ENCODE data around the gene ZP2.

DNA sequence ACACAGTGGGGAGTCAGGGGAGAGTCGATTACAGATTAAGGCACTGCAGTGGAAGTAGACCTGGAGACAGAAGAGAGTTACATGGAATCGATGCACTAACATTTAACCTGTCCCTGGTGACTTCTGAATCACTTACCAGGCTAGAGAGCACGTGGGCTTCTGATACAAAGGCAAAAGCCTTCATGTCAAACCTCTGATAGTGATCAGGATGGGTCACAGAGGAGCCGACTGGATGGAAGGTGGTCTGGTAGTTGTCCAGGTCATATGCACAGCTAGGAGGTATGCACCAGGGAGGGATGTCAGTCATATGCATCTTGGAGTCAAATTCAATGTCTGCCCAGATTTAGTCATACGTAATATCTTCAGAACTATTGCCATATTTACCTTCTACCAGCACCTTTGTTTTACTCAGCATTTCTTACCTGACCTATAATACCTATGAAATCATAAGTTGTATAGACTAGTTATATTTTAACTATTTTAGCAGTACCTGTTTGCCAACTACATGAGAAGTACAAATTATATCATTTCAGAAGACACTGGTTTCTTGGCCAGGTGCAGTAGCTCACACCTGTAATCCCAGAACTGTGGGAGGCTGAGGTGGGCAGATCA lies 11.7 kb downstream of the ZP2 start:
- TF ChIP-seq, protein P1, sequence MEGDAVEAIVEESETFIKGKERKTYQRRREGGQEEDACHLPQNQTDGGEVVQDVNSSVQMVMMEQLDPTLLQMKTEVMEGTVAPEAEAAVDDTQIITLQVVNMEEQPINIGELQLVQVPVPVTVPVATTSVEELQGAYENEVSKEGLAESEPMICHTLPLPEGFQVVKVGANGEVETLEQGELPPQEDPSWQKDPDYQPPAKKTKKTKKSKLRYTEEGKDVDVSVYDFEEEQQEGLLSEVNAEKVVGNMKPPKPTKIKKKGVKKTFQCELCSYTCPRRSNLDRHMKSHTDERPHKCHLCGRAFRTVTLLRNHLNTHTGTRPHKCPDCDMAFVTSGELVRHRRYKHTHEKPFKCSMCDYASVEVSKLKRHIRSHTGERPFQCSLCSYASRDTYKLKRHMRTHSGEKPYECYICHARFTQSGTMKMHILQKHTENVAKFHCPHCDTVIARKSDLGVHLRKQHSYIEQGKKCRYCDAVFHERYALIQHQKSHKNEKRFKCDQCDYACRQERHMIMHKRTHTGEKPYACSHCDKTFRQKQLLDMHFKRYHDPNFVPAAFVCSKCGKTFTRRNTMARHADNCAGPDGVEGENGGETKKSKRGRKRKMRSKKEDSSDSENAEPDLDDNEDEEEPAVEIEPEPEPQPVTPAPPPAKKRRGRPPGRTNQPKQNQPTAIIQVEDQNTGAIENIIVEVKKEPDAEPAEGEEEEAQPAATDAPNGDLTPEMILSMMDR (IDR thresholded peaks at IDR 0.05 in 2 of 3, conservative IDR thresholded peaks at IDR 0.05 in 1 of 3; ENCODE audit: borderline replicate concordance in 1 of 3, insufficient read depth in 1 of 3, low read depth in 2 of 3, low read length in 2 of 3) = no peak
- TF ChIP-seq POLR2A (IDR thresholded peaks at IDR 0.05; ENCODE audit: borderline replicate concordance, extremely low read depth, insufficient read depth, insufficient read length) (no peak), TCF7L2 (IDR thresholded peaks at IDR 0.05; ENCODE audit: borderline replicate concordance, extremely low read depth, insufficient read depth, insufficient read length) (no peak), RAD21 (IDR thresholded peaks at IDR 0.05; ENCODE audit: low read depth) (no peak), SRF (IDR thresholded peaks at IDR 0.05; ENCODE audit: low read depth) (no peak)
- TF ChIP-seq, protein P2, sequence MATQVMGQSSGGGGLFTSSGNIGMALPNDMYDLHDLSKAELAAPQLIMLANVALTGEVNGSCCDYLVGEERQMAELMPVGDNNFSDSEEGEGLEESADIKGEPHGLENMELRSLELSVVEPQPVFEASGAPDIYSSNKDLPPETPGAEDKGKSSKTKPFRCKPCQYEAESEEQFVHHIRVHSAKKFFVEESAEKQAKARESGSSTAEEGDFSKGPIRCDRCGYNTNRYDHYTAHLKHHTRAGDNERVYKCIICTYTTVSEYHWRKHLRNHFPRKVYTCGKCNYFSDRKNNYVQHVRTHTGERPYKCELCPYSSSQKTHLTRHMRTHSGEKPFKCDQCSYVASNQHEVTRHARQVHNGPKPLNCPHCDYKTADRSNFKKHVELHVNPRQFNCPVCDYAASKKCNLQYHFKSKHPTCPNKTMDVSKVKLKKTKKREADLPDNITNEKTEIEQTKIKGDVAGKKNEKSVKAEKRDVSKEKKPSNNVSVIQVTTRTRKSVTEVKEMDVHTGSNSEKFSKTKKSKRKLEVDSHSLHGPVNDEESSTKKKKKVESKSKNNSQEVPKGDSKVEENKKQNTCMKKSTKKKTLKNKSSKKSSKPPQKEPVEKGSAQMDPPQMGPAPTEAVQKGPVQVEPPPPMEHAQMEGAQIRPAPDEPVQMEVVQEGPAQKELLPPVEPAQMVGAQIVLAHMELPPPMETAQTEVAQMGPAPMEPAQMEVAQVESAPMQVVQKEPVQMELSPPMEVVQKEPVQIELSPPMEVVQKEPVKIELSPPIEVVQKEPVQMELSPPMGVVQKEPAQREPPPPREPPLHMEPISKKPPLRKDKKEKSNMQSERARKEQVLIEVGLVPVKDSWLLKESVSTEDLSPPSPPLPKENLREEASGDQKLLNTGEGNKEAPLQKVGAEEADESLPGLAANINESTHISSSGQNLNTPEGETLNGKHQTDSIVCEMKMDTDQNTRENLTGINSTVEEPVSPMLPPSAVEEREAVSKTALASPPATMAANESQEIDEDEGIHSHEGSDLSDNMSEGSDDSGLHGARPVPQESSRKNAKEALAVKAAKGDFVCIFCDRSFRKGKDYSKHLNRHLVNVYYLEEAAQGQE (IDR thresholded peaks at IDR 0.05; ENCODE audit: low read depth) = no peak

Measured in HCT116 (cell line).